ENCODE measurements around the gene SELENON.

Gene SELENON

DNA sequence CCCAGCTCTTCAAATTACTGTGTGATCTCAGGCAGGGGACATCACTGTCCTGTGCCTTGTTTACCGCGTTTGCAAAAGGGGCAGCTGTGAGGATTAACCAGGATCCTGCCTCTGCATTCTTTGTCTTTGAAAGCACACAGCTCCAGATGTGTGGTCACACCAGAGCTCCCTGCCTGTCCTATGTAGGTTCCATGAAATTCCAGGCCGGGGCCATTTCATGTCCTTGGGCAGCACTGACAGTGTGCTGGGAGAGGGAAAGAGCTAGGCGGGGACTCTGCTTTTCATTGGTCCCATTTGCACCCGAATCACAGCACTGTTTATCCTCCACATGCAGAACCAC is 42.2 kb upstream of the SELENON start:
- H3K4me1 ChIP-seq (ENCODE audit: insufficient read depth, low read length, severe bottlenecking): no peaks in the 10 kb centered on the region
- no peak overlapping the region for H3K4me2 ChIP-seq (ENCODE audit: low read length)
- H3K9ac ChIP-seq (ENCODE audit: low read length): no peak overlapping the region
- TF ChIP-seq, protein P1, sequence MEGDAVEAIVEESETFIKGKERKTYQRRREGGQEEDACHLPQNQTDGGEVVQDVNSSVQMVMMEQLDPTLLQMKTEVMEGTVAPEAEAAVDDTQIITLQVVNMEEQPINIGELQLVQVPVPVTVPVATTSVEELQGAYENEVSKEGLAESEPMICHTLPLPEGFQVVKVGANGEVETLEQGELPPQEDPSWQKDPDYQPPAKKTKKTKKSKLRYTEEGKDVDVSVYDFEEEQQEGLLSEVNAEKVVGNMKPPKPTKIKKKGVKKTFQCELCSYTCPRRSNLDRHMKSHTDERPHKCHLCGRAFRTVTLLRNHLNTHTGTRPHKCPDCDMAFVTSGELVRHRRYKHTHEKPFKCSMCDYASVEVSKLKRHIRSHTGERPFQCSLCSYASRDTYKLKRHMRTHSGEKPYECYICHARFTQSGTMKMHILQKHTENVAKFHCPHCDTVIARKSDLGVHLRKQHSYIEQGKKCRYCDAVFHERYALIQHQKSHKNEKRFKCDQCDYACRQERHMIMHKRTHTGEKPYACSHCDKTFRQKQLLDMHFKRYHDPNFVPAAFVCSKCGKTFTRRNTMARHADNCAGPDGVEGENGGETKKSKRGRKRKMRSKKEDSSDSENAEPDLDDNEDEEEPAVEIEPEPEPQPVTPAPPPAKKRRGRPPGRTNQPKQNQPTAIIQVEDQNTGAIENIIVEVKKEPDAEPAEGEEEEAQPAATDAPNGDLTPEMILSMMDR (IDR thresholded peaks at IDR 0.05; ENCODE audit: low read length): no peak
- TF ChIP-seq EZH2 (IDR thresholded peaks at IDR 0.05; ENCODE audit: borderline replicate concordance, low read length): no peak
- H3K27ac ChIP-seq (ENCODE audit: low read depth, low read length, poor library complexity, severe bottlenecking): no peak overlapping the region
- no peaks in the 10 kb centered on the region for H3F3A ChIP-seq (ENCODE audit: insufficient read depth, low read length)
- H4K20me1 ChIP-seq (ENCODE audit: insufficient read depth, low read length): no peaks in the 10 kb centered on the region
- H2AFZ ChIP-seq (ENCODE audit: low read length): no peak overlapping the region
- H3K4me3 ChIP-seq (ENCODE audit: low read depth, low read length, poor library complexity, severe bottlenecking): no peak overlapping the region
- H3K9me3 ChIP-seq (ENCODE audit: low read length): no peaks in the 10 kb centered on the region
- H3K36me3 ChIP-seq (ENCODE audit: insufficient read depth, low read length): no peaks in the 10 kb centered on the region
- no peaks in the 10 kb centered on the region; the same call in 1 of the 2 replicates for H3K27me3 ChIP-seq (ENCODE audit: insufficient read depth, low read length)
- H3K79me2 ChIP-seq (ENCODE audit: insufficient read depth, low read length): no peaks in the 10 kb centered on the region
- H3K9me2 ChIP-seq (ENCODE audit: low read depth, low read length): no peaks in the 10 kb centered on the region

DNA sequence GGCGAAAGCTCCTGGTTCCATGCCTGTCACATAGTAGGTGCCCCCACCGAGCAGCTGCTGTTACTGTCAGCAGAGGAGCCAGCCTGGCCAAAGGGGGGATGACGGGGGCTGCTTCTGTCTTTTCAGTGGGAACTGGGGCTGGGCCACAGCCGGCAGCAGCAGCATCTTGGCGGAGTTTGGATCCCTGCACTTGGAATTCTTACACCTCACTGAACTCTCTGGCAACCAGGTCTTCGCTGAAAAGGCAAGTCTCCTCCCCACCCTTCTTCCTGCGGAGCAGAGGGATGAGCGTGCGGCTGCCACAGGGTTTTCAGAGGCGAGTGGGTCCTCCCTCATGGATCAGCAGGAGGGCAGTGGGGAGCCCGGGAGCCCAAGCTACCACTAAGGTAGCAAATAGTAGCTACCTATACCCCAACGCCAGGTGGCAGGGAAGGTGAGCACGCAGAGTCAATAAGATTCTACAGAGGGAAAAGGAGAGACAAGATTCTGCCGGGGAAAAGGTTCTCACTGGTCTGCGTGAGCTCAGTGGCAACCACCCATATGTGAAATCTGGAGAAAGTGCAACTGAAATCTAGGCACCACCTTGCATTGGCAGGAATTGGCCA is 41.4 kb upstream of the SELENON start:
- Histone ChIP-seq H3K4me1 (ENCODE audit: insufficient read depth, low read length, severe bottlenecking) (no peaks in the 10 kb centered on the region), H3K36me3 (ENCODE audit: insufficient read depth, low read length) (no peaks in the 10 kb centered on the region), H3K4me3 (ENCODE audit: low read depth, low read length, poor library complexity, severe bottlenecking) (no peak overlapping the region), H3K9me2 (ENCODE audit: low read depth, low read length) (no peaks in the 10 kb centered on the region), H3F3A (ENCODE audit: insufficient read depth, low read length) (no peaks in the 10 kb centered on the region), H3K27ac (ENCODE audit: low read depth, low read length, poor library complexity, severe bottlenecking) (no peak overlapping the region), H3K9me3 (ENCODE audit: low read length) (no peaks in the 10 kb centered on the region), H3K4me2 (ENCODE audit: low read length) (no peak overlapping the region), H3K9ac (ENCODE audit: low read length) (no peak overlapping the region), H3K27me3 (ENCODE audit: insufficient read depth, low read length) (no peaks in the 10 kb centered on the region; the same call in 1 of the 2 replicates), H2AFZ (ENCODE audit: low read length) (no peak overlapping the region), H3K79me2 (ENCODE audit: insufficient read depth, low read length) (no peaks in the 10 kb centered on the region), H4K20me1 (ENCODE audit: insufficient read depth, low read length) (no peaks in the 10 kb centered on the region)
- TF ChIP-seq, protein P1 (IDR thresholded peaks at IDR 0.05; ENCODE audit: low read length): no peak
- TF ChIP-seq EZH2 (IDR thresholded peaks at IDR 0.05; ENCODE audit: borderline replicate concordance, low read length): no peak

DNA sequence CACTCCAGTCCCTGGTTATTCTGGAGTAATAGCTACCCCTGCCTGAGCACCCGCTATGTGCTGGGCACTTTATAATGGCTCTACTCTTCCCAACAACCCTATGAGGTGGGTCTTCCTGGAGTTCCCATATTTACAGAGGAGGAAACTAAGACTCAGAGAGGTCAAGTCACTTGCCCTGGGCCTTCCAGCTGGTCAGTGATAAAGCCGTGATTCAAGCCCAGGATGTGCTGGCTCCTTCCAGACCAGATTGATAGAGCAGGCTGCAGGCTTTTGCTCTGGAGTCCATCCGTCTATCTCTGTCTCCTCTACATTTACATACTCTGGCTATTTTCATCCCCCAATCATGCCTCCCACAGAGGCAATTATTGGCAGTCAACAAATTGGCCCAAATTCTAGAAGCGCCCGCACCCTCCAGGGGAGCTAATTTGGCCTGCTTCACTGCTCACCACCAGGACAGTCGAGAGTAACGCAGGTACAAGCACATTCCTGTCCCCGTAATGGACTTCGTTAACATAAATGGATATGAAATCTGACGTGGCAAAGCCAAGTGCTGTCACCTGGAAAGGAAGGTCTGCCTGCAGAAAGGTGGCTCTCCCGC is 39.8 kb upstream of the SELENON start:
- H3K9ac ChIP-seq (ENCODE audit: low read length): no peak overlapping the region
- H3F3A ChIP-seq (ENCODE audit: insufficient read depth, low read length): no peaks in the 10 kb centered on the region
- no peak overlapping the region for H3K4me2 ChIP-seq (ENCODE audit: low read length)
- H3K4me3 ChIP-seq (ENCODE audit: low read depth, low read length, poor library complexity, severe bottlenecking): no peak overlapping the region
- no peaks in the 10 kb centered on the region for H3K9me3 ChIP-seq (ENCODE audit: low read length)
- H4K20me1 ChIP-seq (ENCODE audit: insufficient read depth, low read length): no peaks in the 10 kb centered on the region
- TF ChIP-seq EZH2 (IDR thresholded peaks at IDR 0.05; ENCODE audit: borderline replicate concordance, low read length): no peak
- TF ChIP-seq, protein P1 (IDR thresholded peaks at IDR 0.05; ENCODE audit: low read length): no peak
- H3K27ac ChIP-seq (ENCODE audit: low read depth, low read length, poor library complexity, severe bottlenecking): no peak overlapping the region
- H2AFZ ChIP-seq (ENCODE audit: low read length): no peak overlapping the region
- H3K27me3 ChIP-seq (ENCODE audit: insufficient read depth, low read length): 0 out of 2 replicates have a peak, but pooled peaks cover 1% of the 10 kb centered on the region
- no peaks in the 10 kb centered on the region for H3K9me2 ChIP-seq (ENCODE audit: low read depth, low read length)
- H3K36me3 ChIP-seq (ENCODE audit: insufficient read depth, low read length): no peaks in the 10 kb centered on the region
- H3K79me2 ChIP-seq (ENCODE audit: insufficient read depth, low read length): no peaks in the 10 kb centered on the region
- H3K4me1 ChIP-seq (ENCODE audit: insufficient read depth, low read length, severe bottlenecking): no peaks in the 10 kb centered on the region

Data from OCI-LY1 (cell line).